Psoas muscle (tissue), 8 donors: Measurements from ENCODE around the gene TBC1D1. TPM values are rescaled to one million over a fixed set of nuclear protein-coding genes. Genes with fewer than 3 reads are reported as not detected.

Experiments used
- ATAC-seq, 4 donors: fragments of 200-7000 bp; cut with Tn5 transposase; one replicate each; pipeline ENCODE4 v1.9.1; 2020; ENCODE audit warnings: moderate library complexity in 3 of 4, mild to moderate bottlenecking in 2 of 4
- DNase-seq, 2 donors: peaks; one replicate each; pipeline ENCODE4 v3.0.0-alpha.2; 2020
- H3K27ac ChIP-seq: fragments of 200-600 bp; one replicate; pipeline ENCODE4 v1.8.0; 2022
- H3K27me3 ChIP-seq, 3 donors: fragments of 200-600 bp in 1 of 3; one replicate each; pipeline versions ENCODE4 v1.6.1 to v1.8.0; 2013 to 2022; ENCODE audit warnings: low read length in 2 of 3, mild to moderate bottlenecking in 2 of 3, moderate library complexity in 1 of 3; ENCODE audit not compliant: insufficient read depth in 3 of 3
- H3K36me3 ChIP-seq, 2 donors: fragments of 200-600 bp in 1 of 2; one replicate each; pipeline versions ENCODE4 v1.6.1 to v1.8.0; 2013 to 2022; ENCODE audit warnings: low read depth in 1 of 2, mild to moderate bottlenecking in 1 of 2, moderate library complexity in 1 of 2; ENCODE audit not compliant: insufficient read depth in 1 of 2
- H3K4me1 ChIP-seq: fragments of 200-600 bp; one replicate; pipeline ENCODE4 v1.8.0; 2022
- H3K4me3 ChIP-seq: fragments of 200-600 bp; one replicate; pipeline ENCODE4 v1.8.0; 2022; ENCODE audit warnings: mild to moderate bottlenecking
- H3K9me3 ChIP-seq: fragments of 200-600 bp; one replicate; pipeline ENCODE4 v1.8.0; 2022
- WGBS, 3 donors: extraction: QIAGEN DNeasy Blood & Tissue Kit; methylation state at CpG; one replicate each; pipeline versions ENCODE4 v1.1.6 to v1.1.7; 2013; 5-methylcytosine and 5-hydroxymethylcytosine counted together
- intact Hi-C, 2 donors: fragments of 100-400 bp; cut with DNase I; formaldehyde crosslinking; loops; one replicate each; pipeline versions ENCODE4 v1.11.0 to v1.14.2; 2022
- polyA plus RNA-seq, 3 donors: library from polyadenylated mRNA; stranded (reverse); fragments of 200-250 nt; gene quantifications; one replicate each; pipeline ENCODE4 v1.2.3, GENCODE V29; 2013
- total RNA-seq, 4 donors: library from RNA; stranded (reverse); fragmentation: NEBNext Ultra II Directional in 2 of 4; extraction: Animal tissue kit (Norgen Biotek cat#: 25700) in 2 of 4; gene quantifications; one replicate each; pipeline versions ENCODE4 v1.2.1 to v1.2.4, GENCODE V29; 2021 to 2023
- TF ChIP-seq, protein P1 (sequence below): fragments of 200-600 bp; IDR thresholded peaks from one replicate; pipeline ENCODE4 v1.8.0; 2022; ENCODE audit warnings: antibody characterized with exemption
- donor health status: healthy with polysubstance abuse.
- donor health status: DM: no; HTN: no; CAD: no; lungs with moderate emphysema.
- donor health status: Bipolar disorder and iron deficiency.
- donor health status: healthy.
- donor health status: DM: yes; HTN: yes; CAD: no.
- donor health status: DM: no; HTN: no; CAD: no.
- donor health status: DM: no; HTN: no; CAD: no.
- donor health status: DM: yes; HTN: yes; CAD: no.

The TBC1D1 gene
- total and polyA plus RNA-seq, 7 donors, result 18.1 to 130 (median 42.5) TPM

DNA sequence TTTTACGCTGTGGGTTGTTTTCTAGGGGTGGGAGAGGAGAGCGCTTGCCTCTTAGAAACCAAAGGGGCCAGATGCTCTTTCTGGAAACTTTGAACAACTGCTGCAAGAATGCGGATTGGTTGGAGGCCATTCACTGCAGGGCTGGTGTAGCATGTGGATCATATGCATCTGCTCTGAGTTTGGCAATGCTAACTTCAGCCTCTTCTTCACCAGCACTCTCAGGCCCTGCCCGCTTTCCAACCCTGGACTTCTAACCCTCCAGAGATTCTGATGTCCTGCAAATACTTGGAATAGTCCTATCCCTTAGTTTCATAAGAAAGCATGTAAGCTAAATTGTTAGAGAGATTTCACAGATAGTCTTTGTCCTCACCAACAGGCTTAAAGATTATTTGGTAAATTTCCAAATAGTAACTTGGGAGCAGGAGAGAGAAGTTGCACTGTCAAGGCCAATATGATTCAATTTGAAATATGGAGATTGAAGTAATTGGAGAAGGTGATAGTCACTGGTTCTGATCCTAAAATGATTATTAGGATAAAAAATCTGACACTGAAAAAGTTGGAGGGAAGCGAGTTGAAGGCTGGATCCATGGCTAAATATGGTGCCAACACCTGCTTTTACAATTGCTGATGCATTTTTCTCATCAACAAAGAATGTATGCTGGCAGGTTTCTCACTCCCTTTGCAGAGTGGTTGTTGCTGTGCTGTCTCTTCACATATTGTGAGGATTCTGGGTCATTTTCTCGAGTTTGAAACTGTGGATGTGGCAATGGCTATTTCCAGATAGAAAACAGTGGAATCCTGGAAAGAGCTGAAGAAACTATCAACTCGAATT, 279.7 kb downstream of the TBC1D1 start:
- intact Hi-C loops, result loop anchor here in 1 of 2 donors (10.0 kb wide), 1 partner anchor 106 kb away; no protein-coding TSS in a partner anchor
- H3K4me1 ChIP-seq, result no peaks in the 10 kb centered on the region
- DNase-seq (no peak), ATAC-seq (no peak)
- H3K4me3 ChIP-seq, result no peak overlapping the region
- H3K9me3 ChIP-seq, result no peaks in the 10 kb centered on the region
- no peak overlapping the region for H3K27ac ChIP-seq
- 44 to 60% (median 52%) methylated on average over 7 of the region's 7 CpGs for WGBS, 3 donors
- H3K27me3 ChIP-seq, result no peaks in the 10 kb centered on the region
- no peaks in the 10 kb centered on the region for H3K36me3 ChIP-seq
- TF ChIP-seq, protein P1, sequence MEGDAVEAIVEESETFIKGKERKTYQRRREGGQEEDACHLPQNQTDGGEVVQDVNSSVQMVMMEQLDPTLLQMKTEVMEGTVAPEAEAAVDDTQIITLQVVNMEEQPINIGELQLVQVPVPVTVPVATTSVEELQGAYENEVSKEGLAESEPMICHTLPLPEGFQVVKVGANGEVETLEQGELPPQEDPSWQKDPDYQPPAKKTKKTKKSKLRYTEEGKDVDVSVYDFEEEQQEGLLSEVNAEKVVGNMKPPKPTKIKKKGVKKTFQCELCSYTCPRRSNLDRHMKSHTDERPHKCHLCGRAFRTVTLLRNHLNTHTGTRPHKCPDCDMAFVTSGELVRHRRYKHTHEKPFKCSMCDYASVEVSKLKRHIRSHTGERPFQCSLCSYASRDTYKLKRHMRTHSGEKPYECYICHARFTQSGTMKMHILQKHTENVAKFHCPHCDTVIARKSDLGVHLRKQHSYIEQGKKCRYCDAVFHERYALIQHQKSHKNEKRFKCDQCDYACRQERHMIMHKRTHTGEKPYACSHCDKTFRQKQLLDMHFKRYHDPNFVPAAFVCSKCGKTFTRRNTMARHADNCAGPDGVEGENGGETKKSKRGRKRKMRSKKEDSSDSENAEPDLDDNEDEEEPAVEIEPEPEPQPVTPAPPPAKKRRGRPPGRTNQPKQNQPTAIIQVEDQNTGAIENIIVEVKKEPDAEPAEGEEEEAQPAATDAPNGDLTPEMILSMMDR, result no peak

DNA sequence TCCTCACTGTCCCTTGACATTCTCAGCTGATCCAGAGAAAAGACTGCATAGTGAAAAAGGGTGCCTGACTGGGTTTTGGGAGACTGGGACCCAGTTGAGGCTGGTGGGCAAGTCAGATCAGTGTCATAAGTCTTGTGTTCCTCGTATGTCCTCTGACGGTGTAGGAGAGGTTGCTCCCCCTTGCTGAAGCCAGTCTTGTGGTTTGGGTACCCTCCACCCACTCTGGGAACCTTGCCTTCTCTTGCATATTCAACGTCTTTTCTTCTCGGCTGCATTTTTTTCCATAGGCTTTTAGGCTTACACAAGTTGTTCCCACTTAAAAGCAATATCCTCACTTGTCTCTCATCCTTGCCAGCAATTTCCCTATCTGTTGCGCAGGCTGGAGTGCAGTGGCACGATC, 281.2 kb downstream of the TBC1D1 start:
- Histone ChIP-seq H3K4me3 (no peak overlapping the region), H3K4me1 (no peaks in the 10 kb centered on the region), H3K36me3 (no peaks in the 10 kb centered on the region), H3K27me3 (no peaks in the 10 kb centered on the region), H3K9me3 (no peaks in the 10 kb centered on the region), H3K27ac (no peak overlapping the region)
- intact Hi-C loops, result loop anchor here in 1 of 2 donors (10.0 kb wide), 1 partner anchor 107 kb away; no protein-coding TSS in a partner anchor
- no peak for ATAC-seq
- TF ChIP-seq, protein P1, result no peak
- no peak for DNase-seq
- WGBS, 3 donors, result 87 to 91% (median 88%) methylated on average over 6 of the region's 6 CpGs

DNA sequence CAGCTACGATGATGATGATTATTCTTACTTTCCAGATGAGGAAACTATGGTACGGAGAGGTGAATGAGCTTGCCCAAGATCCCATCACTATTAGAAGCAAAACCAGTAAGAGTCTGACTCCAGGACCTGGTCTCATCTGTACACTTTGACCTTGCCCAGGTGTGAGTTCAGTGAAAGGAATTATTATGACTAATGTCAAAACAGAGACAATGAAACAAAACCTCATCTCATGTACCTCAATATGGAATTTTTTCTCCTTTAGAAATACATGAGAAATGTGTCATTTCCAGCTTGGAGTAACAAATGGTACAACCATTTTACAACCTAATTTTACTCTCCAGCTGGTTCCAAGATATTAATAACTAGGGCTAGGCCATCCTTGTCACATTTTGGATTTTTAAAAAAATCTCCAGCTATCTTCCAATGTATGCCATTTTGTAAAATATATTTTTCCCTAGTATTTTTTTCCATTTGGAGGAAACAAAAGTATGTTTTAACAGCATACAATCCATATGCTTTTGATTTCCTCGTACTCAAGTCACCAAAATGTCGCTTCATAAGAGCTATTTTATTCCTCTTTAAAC, 283.1 kb downstream of the TBC1D1 start:
- WGBS, 3 donors, result 83 to 95% (median 90%) methylated on average over 4 of the region's 4 CpGs
- Histone ChIP-seq H3K4me3 (no peak overlapping the region), H3K27ac (no peak overlapping the region), H3K4me1 (peaks cover 10% of the 10 kb centered on the region), H3K36me3 (no peaks in the 10 kb centered on the region), H3K9me3 (no peaks in the 10 kb centered on the region), H3K27me3 (no peaks in the 10 kb centered on the region)
- TF ChIP-seq, protein P1, result no peak
- no peak for ATAC-seq
- no peak for DNase-seq
- intact Hi-C loops, result loop anchor here in 1 of 2 donors (10.0 kb wide), 1 partner anchor 109 kb away; no protein-coding TSS in a partner anchor

DNA sequence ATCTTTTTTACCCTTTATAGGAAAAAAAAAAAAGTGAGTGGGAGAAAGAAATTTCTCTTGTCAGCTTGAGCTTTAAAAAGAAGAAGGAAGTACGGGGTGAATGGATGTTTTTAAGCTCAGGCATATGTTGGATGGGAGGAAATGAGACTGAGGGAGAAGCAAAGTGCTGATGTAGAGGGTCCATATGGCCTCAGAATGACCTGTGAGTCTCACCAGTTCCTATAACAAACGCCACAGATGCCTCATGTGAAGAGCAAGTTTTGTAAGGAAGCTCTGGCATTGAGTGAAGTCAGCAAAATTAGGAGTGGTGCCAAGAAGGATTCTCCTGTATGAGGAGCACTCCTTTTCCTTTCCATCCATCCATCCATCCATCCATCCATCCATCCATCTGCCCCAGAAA, 283.9 kb downstream of the TBC1D1 start:
- Histone ChIP-seq H3K27ac (no peak overlapping the region), H3K4me1 (peaks cover 12% of the 10 kb centered on the region), H3K9me3 (no peaks in the 10 kb centered on the region), H3K36me3 (no peaks in the 10 kb centered on the region), H3K27me3 (no peaks in the 10 kb centered on the region), H3K4me3 (no peak overlapping the region)
- intact Hi-C loops, result loop anchor here (5.0 to 10.0 kb wide), 3 partner anchors 110 to 558 kb away; no protein-coding TSS in a partner anchor
- TF ChIP-seq, protein P1, result no peak
- 66 to 81% (median 80%) methylated on average over 2 of the region's 2 CpGs for WGBS, 3 donors
- ATAC-seq (no peak), DNase-seq (no peak)
